ENCODE results near the gene TAF8.

DNA sequence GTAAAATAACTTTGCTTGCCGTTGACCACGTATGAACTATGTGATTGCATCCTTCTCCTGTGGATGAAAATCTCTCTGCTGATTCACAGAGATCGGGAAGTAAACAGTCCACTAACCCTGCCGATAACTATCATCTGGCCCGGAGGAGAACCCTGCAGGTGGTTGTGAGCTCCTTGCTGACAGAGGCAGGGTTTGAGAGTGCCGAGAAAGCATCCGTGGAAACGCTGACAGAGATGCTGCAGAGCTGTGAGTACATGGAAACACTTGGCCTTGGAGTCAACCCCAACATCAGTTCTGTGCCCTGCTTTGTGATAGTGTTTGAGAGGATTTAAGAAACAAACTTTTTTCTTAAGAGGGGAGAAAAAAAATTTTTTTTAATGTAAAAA is 937 bp downstream of the TAF8 start:
- TF ChIP-seq, protein P1, sequence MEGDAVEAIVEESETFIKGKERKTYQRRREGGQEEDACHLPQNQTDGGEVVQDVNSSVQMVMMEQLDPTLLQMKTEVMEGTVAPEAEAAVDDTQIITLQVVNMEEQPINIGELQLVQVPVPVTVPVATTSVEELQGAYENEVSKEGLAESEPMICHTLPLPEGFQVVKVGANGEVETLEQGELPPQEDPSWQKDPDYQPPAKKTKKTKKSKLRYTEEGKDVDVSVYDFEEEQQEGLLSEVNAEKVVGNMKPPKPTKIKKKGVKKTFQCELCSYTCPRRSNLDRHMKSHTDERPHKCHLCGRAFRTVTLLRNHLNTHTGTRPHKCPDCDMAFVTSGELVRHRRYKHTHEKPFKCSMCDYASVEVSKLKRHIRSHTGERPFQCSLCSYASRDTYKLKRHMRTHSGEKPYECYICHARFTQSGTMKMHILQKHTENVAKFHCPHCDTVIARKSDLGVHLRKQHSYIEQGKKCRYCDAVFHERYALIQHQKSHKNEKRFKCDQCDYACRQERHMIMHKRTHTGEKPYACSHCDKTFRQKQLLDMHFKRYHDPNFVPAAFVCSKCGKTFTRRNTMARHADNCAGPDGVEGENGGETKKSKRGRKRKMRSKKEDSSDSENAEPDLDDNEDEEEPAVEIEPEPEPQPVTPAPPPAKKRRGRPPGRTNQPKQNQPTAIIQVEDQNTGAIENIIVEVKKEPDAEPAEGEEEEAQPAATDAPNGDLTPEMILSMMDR (IDR thresholded peaks at IDR 0.05 in 2 of 3, conservative IDR thresholded peaks at IDR 0.05 in 1 of 3; ENCODE audit: control insufficient read depth in 2 of 3, extremely low read depth in 1 of 3, insufficient read depth in 1 of 3, low read depth in 3 of 3, low read length in 3 of 3) = no peak
- no peak for TF ChIP-seq EZH2 (IDR thresholded peaks at IDR 0.05; ENCODE audit: borderline replicate concordance, control insufficient read depth, low read depth, low read length)
- TF ChIP-seq NR2C2 (IDR thresholded peaks at IDR 0.05; ENCODE audit: borderline replicate concordance, control insufficient read depth, insufficient read length, low read depth) = no peak
- no peak for TF ChIP-seq SREBF2 (IDR thresholded peaks at IDR 0.05; ENCODE audit: low read length)
- TF ChIP-seq RFX5 (IDR thresholded peaks at IDR 0.05; ENCODE audit: low read depth, low read length) = no peak
- TF ChIP-seq YBX1 (IDR thresholded peaks at IDR 0.05) = no peak
- no peak for TF ChIP-seq HDAC2 (IDR thresholded peaks at IDR 0.05)
- no peak for TF ChIP-seq TCF12 (IDR thresholded peaks at IDR 0.05; ENCODE audit: low read depth, low read length)
- no peak for TF ChIP-seq POLR2A (IDR thresholded peaks at IDR 0.05; ENCODE audit: low read depth, low read length)
- no peak for TF ChIP-seq ESRRA (IDR thresholded peaks at IDR 0.05; ENCODE audit: low read length)
- TF ChIP-seq, protein P2, sequence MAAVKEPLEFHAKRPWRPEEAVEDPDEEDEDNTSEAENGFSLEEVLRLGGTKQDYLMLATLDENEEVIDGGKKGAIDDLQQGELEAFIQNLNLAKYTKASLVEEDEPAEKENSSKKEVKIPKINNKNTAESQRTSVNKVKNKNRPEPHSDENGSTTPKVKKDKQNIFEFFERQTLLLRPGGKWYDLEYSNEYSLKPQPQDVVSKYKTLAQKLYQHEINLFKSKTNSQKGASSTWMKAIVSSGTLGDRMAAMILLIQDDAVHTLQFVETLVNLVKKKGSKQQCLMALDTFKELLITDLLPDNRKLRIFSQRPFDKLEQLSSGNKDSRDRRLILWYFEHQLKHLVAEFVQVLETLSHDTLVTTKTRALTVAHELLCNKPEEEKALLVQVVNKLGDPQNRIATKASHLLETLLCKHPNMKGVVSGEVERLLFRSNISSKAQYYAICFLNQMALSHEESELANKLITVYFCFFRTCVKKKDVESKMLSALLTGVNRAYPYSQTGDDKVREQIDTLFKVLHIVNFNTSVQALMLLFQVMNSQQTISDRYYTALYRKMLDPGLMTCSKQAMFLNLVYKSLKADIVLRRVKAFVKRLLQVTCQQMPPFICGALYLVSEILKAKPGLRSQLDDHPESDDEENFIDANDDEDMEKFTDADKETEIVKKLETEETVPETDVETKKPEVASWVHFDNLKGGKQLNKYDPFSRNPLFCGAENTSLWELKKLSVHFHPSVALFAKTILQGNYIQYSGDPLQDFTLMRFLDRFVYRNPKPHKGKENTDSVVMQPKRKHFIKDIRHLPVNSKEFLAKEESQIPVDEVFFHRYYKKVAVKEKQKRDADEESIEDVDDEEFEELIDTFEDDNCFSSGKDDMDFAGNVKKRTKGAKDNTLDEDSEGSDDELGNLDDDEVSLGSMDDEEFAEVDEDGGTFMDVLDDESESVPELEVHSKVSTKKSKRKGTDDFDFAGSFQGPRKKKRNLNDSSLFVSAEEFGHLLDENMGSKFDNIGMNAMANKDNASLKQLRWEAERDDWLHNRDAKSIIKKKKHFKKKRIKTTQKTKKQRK (IDR thresholded peaks at IDR 0.05; ENCODE audit: low read depth, low read length) = no peak

All from GM12878 (cell line).